Kidney epithelial cell (primary cell): ENCODE measurements around the gene PPP4C. TPM values are rescaled to one million over a fixed set of nuclear protein-coding genes. Genes with fewer than 3 reads are reported as not detected.

Experiments
- DNase-seq: peaks from one replicate; pipeline ENCODE4 v3.0.0-alpha.2; 2010; ENCODE audit warnings: low read depth
- H3K27me3 ChIP-seq: 2 replicates; pipeline ENCODE4 v1.6.0; 2011; ENCODE audit warnings: low read length; ENCODE audit not compliant: control insufficient read depth, insufficient read depth
- H3K36me3 ChIP-seq: 2 replicates; pipeline ENCODE4 v1.5.1; 2011; ENCODE audit warnings: low read length; ENCODE audit not compliant: control insufficient read depth, insufficient read depth
- H3K4me3 ChIP-seq: 2 replicates; pipeline ENCODE4 v1.5.1; 2011; ENCODE audit warnings: low read depth, mild to moderate bottlenecking, control low read depth, low read length
- CTCF ChIP-seq: IDR thresholded peaks from 2 replicates; pipeline ENCODE4 v1.5.1; 2011; ENCODE audit warnings: mild to moderate bottlenecking, moderate library complexity, low read length, control low read depth, inconsistent platforms; ENCODE audit not compliant: insufficient read depth, poor library complexity, severe bottlenecking
- total RNA-seq: library from RNA; depleted of rRNA; stranded (reverse); fragments of >200 nt; gene quantifications from 2 replicates; pipeline ENCODE4 v1.2.3, GENCODE V29; 2015

PPP4C gene
- total RNA-seq, 1 donor from 2014 or later: 126 TPM

- peaks cover 6% of the 10 kb centered on the region for H3K36me3 ChIP-seq
- no peak for DNase-seq
- no peaks in the 10 kb centered on the region for H3K27me3 ChIP-seq
- no peak overlapping the region for H3K4me3 ChIP-seq
- no peak for TF ChIP-seq CTCF
Measured at GRCh38 chr16:30083216-30084055, 7.6 kb downstream of the PPP4C start.

GRCh38 chr16:30084096-30084815 is 8.5 kb downstream of the PPP4C start:
- H3K36me3 ChIP-seq: peaks cover 6% of the 10 kb centered on the region
- H3K4me3 ChIP-seq: no peak overlapping the region
- no peaks in the 10 kb centered on the region for H3K27me3 ChIP-seq
- TF ChIP-seq CTCF: no peak
- DNase-seq: no peak

DNA sequence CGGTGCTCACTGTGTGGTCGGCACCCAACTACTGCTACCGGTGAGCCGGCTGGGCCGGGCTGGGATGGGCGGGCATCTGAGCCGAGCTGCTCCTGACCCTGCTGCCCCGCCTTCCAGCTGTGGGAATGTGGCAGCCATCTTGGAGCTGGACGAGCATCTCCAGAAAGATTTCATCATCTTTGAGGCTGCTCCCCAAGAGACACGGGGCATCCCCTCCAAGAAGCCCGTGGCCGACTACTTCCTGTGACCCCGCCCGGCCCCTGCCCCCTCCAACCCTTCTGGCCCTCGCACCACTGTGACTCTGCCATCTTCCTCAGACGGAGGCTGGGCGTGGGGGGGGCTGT is 9.0 kb downstream of the PPP4C start:
- peaks cover 5% of the 10 kb centered on the region for H3K36me3 ChIP-seq
- no peak for TF ChIP-seq CTCF
- H3K27me3 ChIP-seq: no peaks in the 10 kb centered on the region
- H3K4me3 ChIP-seq: no peak overlapping the region
- no peak for DNase-seq

DNA sequence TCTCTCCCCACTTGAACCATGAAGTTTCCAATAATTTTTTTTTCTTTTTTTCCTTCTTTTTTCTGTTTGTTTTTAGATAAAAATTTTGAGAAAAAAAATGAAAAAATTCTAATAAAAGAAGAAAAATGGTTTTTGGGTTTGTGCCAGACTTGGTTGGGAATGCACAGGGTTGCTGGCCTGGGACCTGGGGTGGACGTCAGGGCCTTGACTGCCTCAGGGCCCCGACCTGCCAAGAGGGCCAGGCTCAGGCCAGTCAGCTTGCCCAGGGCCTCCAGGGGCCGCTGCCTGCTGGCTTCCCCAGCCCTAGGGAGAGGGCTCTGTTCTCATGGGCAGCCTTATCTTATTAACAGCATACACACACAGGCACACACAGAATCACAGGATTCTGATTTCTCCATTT is 9.5 kb downstream of the PPP4C start:
- Histone ChIP-seq H3K27me3 (no peaks in the 10 kb centered on the region), H3K4me3 (no peak overlapping the region), H3K36me3 (peaks cover 5% of the 10 kb centered on the region)
- no peak for TF ChIP-seq CTCF
- DNase-seq: no peak

GRCh38 chr16:30085820-30086219 is 10.0 kb downstream of the PPP4C start:
- TF ChIP-seq CTCF: no peak
- H3K36me3 ChIP-seq: peaks cover 5% of the 10 kb centered on the region
- no peak for DNase-seq
- H3K4me3 ChIP-seq: no peak overlapping the region
- no peaks in the 10 kb centered on the region for H3K27me3 ChIP-seq
